Activated CD4-positive, alpha-beta T cell treated with anti-CD3 and anti-CD28 coated beads for 36 hours (primary cell): ENCODE results near the gene LORICRIN. TPM values are rescaled to one million over a fixed set of nuclear protein-coding genes. Genes with fewer than 3 reads are reported as not detected.

Experiments
- ATAC-seq: fragments of 200-7000 bp; cut with Tn5 transposase; one replicate; pipeline ENCODE4 v1.10.0; 2021; ENCODE audit warnings: mild to moderate bottlenecking, moderate library complexity
- CTCF ChIA-PET: fragments of 350-600 bp; sonication (Branson Sonifier 250); formaldehyde crosslinking; loops from one replicate; lab custom pipeline; 2021; ENCODE audit warnings: antibody characterized with exemption; lab: Charles Lee
- POLR2A ChIA-PET: fragments of 350-600 bp; sonication (Branson Sonifier 250); formaldehyde crosslinking; loops from one replicate; lab custom pipeline; 2021; ENCODE audit warnings: antibody characterized with exemption, inconsistent platforms; lab: Charles Lee
- DNase-seq: peaks from one replicate; pipeline ENCODE4 v3.0.0-alpha.2; 2020
- H3K27ac Mint-ChIP-seq: one replicate; pipeline ENCODE4 v1.8.0; 2021; ENCODE audit warnings: mixed read lengths
- H3K27me3 Mint-ChIP-seq: one replicate; pipeline ENCODE4 v1.8.0; 2021; ENCODE audit warnings: mixed read lengths
- H3K36me3 Mint-ChIP-seq: one replicate; pipeline ENCODE4 v1.8.0; 2021; ENCODE audit warnings: low read depth, mixed read lengths
- H3K4me1 Mint-ChIP-seq: one replicate; pipeline ENCODE4 v1.8.0; 2021; ENCODE audit warnings: mixed read lengths
- H3K4me3 Mint-ChIP-seq: one replicate; pipeline ENCODE4 v1.8.0; 2021; ENCODE audit warnings: mild to moderate bottlenecking, moderate library complexity, mixed read lengths
- H3K9me3 Mint-ChIP-seq: one replicate; pipeline ENCODE4 v1.8.0; 2021; ENCODE audit warnings: low read depth, mixed read lengths
- intact Hi-C, 2 experiments: fragments of 100-400 bp; cut with DNase I in 1 of 2; cut with micrococcal nuclease in 1 of 2; formaldehyde crosslinking; loops; one replicate each; pipeline versions ENCODE4 v1.14.2 to v1.15.1; 2022 to 2024; cut with DNase I, micrococcal nuclease
- total RNA-seq, 2 experiments: library from RNA; stranded (reverse); gene quantifications; one replicate each; pipeline ENCODE4 v1.2.3, GENCODE V29; 2021

Gene LORICRIN
- total RNA-seq, 2 experiments from 2014 or later, result not detected

DNA sequence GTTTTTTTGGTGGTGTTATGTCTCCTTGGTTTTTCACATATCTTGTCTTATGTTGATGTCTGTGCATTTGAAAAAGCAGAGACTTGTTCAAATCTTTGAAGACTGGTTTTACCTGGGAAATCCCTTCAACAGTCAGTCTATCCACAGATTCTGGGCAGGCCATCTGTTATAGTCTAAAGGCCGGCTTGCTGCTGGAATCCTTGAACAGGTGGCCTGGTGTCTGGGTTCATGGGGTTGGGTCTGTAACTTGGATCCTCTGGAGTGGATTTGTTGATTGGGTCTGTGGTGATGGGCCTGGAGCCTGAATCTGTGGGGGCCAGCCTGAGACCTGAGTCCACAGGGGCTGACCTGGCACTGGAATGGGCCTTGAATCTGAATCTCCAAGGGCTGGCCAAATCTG lies 12.2 kb downstream of the LORICRIN start:
- H3K36me3 Mint-ChIP-seq, result no peaks in the 10 kb centered on the region
- no peaks in the 10 kb centered on the region for H3K4me1 Mint-ChIP-seq
- ATAC-seq, result no peak
- H3K4me3 Mint-ChIP-seq, result no peak overlapping the region
- POLR2A ChIA-PET, result no interaction called here
- H3K27me3 Mint-ChIP-seq, result peaks cover 25% of the 10 kb centered on the region
- no peaks in the 10 kb centered on the region for H3K9me3 Mint-ChIP-seq
- intact Hi-C loops, result no loop called here
- CTCF ChIA-PET, result interaction anchor here (0.8 kb wide), 1 partner anchor 20 kb away, joined by 3 read pairs; no protein-coding TSS in a partner anchor
- no peak overlapping the region for H3K27ac Mint-ChIP-seq
- no peak for DNase-seq

DNA sequence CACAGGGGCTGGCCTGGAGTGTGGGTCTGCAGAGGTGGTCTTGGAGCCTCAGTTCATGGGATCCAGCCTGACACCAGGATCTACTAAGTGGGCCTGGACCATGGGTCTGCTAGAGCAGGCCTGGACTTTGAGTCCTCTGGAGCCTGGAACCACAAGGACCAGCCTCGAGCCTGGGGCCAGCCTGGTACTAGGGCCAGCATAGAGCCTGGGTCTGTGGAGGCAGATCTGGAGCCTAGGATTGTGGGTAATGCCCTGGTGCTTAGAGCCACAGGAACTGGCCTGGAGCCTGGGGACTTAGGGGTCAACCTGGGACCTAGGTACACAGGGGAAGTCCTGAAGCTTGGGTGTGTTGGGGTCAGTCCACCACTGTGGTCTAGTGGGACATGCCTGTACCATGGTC lies 12.7 kb downstream of the LORICRIN start:
- intact Hi-C loops, result no loop called here
- Mint-ChIP-seq H3K4me3 (no peak overlapping the region), H3K27me3 (peaks cover 23% of the 10 kb centered on the region), H3K4me1 (no peaks in the 10 kb centered on the region), H3K36me3 (no peaks in the 10 kb centered on the region), H3K27ac (no peak overlapping the region), H3K9me3 (no peaks in the 10 kb centered on the region)
- DNase-seq (no peak), ATAC-seq (no peak)
- ChIA-PET POLR2A (no interaction called here), CTCF (no interaction called here)

DNA sequence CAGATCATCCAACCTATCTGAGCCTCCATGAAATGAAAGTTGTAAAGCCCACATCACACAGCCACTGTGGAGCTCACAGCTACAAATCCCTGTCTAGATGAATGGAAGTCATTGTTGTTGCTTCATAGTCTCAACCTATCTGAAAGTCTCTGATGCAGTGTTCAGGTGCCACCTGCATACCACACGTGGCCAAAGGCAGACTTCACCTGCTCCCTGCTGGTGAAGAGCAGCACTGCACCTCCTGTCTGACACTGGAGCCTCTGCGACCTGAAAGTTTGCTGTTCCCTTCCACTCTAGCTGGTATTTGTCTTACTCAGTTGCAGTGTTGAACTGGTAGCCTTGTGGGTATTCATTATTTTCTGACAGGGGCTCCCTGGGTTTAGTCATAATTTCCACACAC lies 18.4 kb downstream of the LORICRIN start:
- no peaks in the 10 kb centered on the region for H3K9me3 Mint-ChIP-seq
- no peaks in the 10 kb centered on the region for H3K36me3 Mint-ChIP-seq
- ATAC-seq (peak; percentile 94), DNase-seq (peak; percentile 80)
- no peaks in the 10 kb centered on the region for H3K4me1 Mint-ChIP-seq
- no peak overlapping the region for H3K27ac Mint-ChIP-seq
- intact Hi-C loops, result loop anchor here in 1 of 2 experiments (2.0 to 5.0 kb wide), 2 partner anchors 46 to 399 kb away; partner anchors contain the start of gene SMCP
- ChIA-PET CTCF (interaction anchor here (0.6 to 1.0 kb wide), 2 partner anchors 211 to 407 kb away, joined by 3 read pairs; no protein-coding TSS in a partner anchor), POLR2A (no interaction called here)
- H3K27me3 Mint-ChIP-seq, result peaks cover 9% of the 10 kb centered on the region
- H3K4me3 Mint-ChIP-seq, result no peak overlapping the region

DNA sequence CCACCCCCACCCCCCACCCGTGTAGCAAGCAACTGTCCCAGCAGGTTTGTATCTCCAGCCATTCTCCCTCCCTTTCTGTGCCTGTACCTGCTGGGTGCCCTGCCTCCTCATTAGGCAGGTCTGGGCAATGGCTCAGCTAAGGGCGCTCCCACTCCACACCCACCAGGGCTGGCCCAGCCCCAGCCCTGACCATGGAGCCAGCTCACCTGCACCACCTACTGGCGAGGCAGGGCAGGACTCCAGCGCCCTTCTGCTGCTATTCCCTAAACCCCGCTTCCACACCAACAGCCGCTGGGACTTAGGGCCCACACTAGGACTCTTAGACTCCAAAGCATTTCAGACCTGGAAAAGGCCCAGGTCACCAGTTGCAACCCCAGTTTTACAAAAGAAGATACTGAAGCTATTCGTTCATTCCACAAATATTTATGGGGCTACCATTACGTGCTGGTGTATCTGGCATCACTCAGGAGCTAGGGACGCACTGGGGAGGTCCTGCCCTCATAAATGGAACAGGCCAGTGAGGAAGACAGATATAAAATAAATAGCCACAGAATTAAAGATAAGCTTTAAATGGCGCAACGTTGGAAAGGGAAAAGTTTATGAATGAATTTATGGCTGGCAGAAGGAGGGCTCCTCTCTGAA lies 29.3 kb downstream of the LORICRIN start:
- DNase-seq, result peak; percentile 57
- Mint-ChIP-seq H3K4me3 (no peak overlapping the region), H3K27ac (no peak overlapping the region), H3K4me1 (peaks cover 23% of the 10 kb centered on the region), H3K36me3 (no peaks in the 10 kb centered on the region), H3K9me3 (no peaks in the 10 kb centered on the region), H3K27me3 (peaks cover 3% of the 10 kb centered on the region)
- peak; percentile 51 for ATAC-seq
- ChIA-PET POLR2A (no interaction called here), CTCF (interaction anchor here (0.5 to 1.9 kb wide), 9 partner anchors 14 to 377 kb away, joined by 3 to 5 read pairs (median 3); partner anchors contain the start of gene PGLYRP3)
- intact Hi-C loops, result no loop called here

DNA sequence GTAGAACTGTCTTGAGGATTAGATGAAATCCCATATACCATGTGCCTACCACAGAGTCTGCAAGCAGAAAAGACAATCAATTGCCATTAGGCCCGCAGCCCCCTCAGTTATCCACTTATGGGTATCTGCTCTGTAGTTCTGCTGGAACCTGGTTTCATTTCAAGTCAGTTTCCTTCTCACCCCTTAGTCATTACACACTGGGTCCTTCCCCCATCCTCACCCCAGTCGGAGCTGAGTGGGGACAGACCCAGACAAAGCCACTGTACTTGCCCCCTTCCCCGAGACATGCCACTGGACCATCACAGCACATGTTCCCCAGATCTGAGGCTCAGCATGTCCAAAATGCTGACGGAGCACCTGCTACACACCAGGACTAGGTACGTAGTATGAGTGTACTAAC lies 32.0 kb downstream of the LORICRIN start:
- ChIA-PET POLR2A (no interaction called here), CTCF (interaction anchor here (0.5 to 1.1 kb wide), 3 partner anchors 20 to 1102 kb away, joined by 3 to 4 read pairs (median 3); no protein-coding TSS in a partner anchor)
- H3K9me3 Mint-ChIP-seq, result no peaks in the 10 kb centered on the region

DNA sequence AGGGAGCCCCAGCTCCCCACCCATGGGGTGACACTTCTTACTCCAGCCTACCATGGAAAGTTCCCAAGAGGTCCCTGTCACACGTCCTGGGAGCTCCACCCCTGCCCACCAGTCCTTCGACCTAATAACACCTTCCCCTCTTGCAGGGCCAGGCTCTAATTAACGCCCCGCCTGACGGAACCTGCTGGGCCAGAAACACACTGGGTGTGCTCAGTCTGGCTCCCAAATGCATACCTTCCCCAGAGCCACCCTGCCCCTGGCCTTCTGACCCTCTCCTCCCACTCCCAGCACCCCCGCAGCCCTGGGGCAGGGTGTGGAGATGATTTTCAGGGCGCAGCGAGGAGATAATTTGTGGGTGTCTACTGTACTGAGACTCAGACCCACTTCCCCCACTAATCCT lies 32.7 kb downstream of the LORICRIN start:
- POLR2A ChIA-PET, result no interaction called here
- Mint-ChIP-seq H3K36me3 (no peaks in the 10 kb centered on the region), H3K9me3 (no peaks in the 10 kb centered on the region), H3K27me3 (peaks cover 3% of the 10 kb centered on the region), H3K4me1 (peaks cover 30% of the 10 kb centered on the region), H3K4me3 (no peak overlapping the region), H3K27ac (no peak overlapping the region)
- ATAC-seq (no peak), DNase-seq (no peak)
- intact Hi-C loops, result no loop called here
- CTCF ChIA-PET, result interaction anchor here (0.5 to 1.2 kb wide), 4 partner anchors 10 to 1103 kb away, joined by 3 to 4 read pairs (median 3); no protein-coding TSS in a partner anchor

More for the DNA sequence above, 32.0 kb downstream of the LORICRIN start:
- H3K4me1 Mint-ChIP-seq, result peaks cover 30% of the 10 kb centered on the region
- intact Hi-C loops, result no loop called here
- H3K36me3 Mint-ChIP-seq, result no peaks in the 10 kb centered on the region
- peaks cover 3% of the 10 kb centered on the region for H3K27me3 Mint-ChIP-seq
- no peak overlapping the region for H3K27ac Mint-ChIP-seq
- H3K4me3 Mint-ChIP-seq, result no peak overlapping the region
- DNase-seq (peak; percentile 42), ATAC-seq (peak; percentile 76)

DNA sequence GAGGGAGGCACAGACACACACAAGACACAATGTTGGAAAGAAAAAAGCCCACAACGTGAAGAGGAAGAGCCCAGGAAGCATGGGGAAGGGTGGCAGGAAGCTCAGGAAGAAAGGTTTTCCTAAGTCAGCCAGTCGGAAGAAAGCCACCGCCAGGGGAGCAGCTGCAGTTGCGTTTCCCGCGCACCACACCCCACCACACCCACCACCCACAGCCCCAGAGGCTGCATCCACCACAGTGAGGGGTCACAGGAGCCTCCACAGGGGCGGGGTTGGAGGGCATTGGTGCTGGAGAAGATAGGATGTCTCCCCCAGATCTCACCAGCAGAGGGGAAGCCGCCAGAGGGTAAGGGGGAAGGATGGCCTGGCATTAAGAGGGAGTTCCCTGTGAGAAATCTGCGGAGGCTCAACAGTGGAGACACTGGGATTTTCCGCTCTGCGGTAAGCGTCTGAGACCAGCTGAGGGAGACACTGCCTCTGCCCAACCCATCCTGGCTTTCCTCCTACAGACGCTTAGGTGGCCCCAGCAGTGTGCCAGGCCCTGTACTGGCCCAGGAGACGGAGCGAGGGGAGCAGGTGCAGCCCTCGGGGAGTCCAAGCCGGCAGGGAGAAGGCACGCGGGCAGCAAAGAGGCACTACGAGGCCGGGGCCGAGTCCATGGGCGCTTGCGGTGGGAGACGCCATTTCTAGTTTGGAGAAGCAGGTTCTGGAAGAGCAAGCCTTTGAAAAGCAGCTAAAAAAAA lies 33.4 kb downstream of the LORICRIN start:
- DNase-seq (no peak), ATAC-seq (no peak)
- H3K27me3 Mint-ChIP-seq, result peaks cover 3% of the 10 kb centered on the region
- H3K27ac Mint-ChIP-seq, result no peak overlapping the region
- H3K4me3 Mint-ChIP-seq, result no peak overlapping the region
- H3K4me1 Mint-ChIP-seq, result peaks cover 30% of the 10 kb centered on the region
- H3K36me3 Mint-ChIP-seq, result no peaks in the 10 kb centered on the region
- POLR2A ChIA-PET, result interaction anchor here (0.6 kb wide), 1 partner anchor 13 kb away, joined by 3 read pairs; no protein-coding TSS in a partner anchor
- no peaks in the 10 kb centered on the region for H3K9me3 Mint-ChIP-seq
- CTCF ChIA-PET, result interaction anchor here (1.2 kb wide), 1 partner anchor 10 kb away, joined by 3 read pairs; no protein-coding TSS in a partner anchor
- intact Hi-C loops, result no loop called here

DNA sequence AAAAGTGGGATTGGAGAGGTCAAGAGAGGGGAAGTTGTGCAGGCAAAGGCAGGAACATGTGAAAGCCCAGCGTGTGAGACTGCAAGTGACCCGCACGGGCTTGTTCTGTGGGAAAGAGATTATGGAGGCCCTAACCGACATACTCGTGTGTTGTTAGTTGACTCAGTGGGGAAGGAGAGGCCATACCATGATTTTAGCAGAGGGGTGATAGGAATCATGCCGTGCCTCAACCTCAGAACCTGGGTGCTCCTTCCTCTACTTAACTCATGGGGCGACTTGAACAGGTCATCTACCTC lies 33.9 kb downstream of the LORICRIN start:
- ChIA-PET CTCF (no interaction called here), POLR2A (interaction anchor here (0.6 kb wide), 1 partner anchor 13 kb away, joined by 3 read pairs; no protein-coding TSS in a partner anchor)
- no peak for DNase-seq
- ATAC-seq, result no peak
- Mint-ChIP-seq H3K27ac (no peak overlapping the region), H3K27me3 (peaks cover 3% of the 10 kb centered on the region), H3K4me1 (peaks cover 30% of the 10 kb centered on the region), H3K4me3 (no peak overlapping the region), H3K9me3 (no peaks in the 10 kb centered on the region), H3K36me3 (no peaks in the 10 kb centered on the region)
- intact Hi-C loops, result no loop called here

DNA sequence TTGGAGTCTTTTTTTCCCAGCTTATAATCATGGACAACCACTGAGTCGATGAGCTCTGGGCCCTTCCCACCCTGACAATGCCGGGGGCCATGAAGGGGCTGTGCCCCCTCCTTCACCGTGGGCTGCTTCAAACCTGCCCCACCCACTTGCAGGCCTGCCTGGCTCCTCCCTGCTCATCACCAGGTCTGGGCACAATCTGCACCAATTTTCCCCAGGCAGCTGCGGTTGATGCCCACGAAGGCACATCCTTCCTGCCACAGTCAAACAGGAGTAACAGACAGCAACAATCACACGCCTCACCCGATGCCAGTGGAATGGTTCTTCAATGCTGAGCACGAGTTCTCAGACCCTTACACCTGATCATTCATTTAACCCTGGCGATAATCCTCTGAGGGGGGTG lies 34.4 kb downstream of the LORICRIN start:
- no peak for ATAC-seq

DNA sequence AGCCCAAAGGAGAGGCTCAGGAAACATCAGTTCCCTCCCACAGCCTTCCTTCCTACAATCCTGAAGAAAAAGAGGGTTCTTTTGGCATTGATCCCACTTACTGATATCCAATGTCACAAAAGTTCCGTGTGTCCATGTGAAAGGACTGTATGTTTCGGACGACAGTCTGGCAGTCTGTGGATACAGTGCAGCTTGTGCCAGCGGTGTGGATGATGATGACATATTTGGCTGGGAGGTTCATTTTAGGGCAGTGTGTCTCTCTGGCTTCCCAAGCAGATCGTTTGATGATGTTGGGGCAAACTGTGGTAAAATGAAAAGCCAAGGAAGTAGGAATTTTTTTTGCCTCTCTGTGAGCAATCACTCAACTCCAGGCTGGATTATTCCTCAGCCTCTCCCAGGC lies 42.8 kb downstream of the LORICRIN start:
- H3K4me3 Mint-ChIP-seq, result no peak overlapping the region
- no peak for ATAC-seq
- H3K9me3 Mint-ChIP-seq, result no peaks in the 10 kb centered on the region
- H3K4me1 Mint-ChIP-seq, result no peaks in the 10 kb centered on the region
- H3K36me3 Mint-ChIP-seq, result no peaks in the 10 kb centered on the region
- no peaks in the 10 kb centered on the region for H3K27me3 Mint-ChIP-seq
- intact Hi-C loops, result no loop called here
- POLR2A ChIA-PET, result no interaction called here
- no peak for DNase-seq
- H3K27ac Mint-ChIP-seq, result no peak overlapping the region
- CTCF ChIA-PET, result no interaction called here

More for the DNA sequence above, 34.4 kb downstream of the LORICRIN start:
- DNase-seq, result peak; percentile 20
- Mint-ChIP-seq H3K27me3 (peaks cover 3% of the 10 kb centered on the region), H3K4me1 (peaks cover 30% of the 10 kb centered on the region), H3K4me3 (no peak overlapping the region), H3K9me3 (no peaks in the 10 kb centered on the region), H3K27ac (no peak overlapping the region), H3K36me3 (no peaks in the 10 kb centered on the region)
- ChIA-PET CTCF (no interaction called here), POLR2A (interaction anchor here (0.6 kb wide), 1 partner anchor 14 kb away, joined by 3 read pairs; no protein-coding TSS in a partner anchor)
- intact Hi-C loops, result no loop called here

DNA sequence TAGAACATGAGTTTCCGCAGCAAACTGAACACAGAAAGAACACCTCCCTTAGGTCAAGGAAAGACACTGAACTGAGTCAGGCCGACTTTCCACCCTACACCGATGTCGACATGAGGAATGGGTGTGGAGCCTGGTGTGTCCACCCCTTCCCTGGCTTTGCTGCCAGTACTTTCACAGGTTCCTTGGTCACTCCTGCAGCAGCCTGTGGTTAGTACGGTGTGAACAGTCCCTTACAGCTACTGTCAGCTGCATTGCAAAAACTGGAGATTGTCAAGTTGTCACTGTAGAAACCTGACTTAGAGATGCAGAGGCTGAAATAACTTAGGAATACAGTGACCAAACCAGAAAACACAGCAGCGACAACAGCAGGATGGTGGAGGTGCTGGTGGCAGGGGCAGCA lies 46.2 kb downstream of the LORICRIN start:
- intact Hi-C loops, result no loop called here
- CTCF ChIA-PET, result no interaction called here

More for the DNA sequence above, 46.2 kb downstream of the LORICRIN start:
- Mint-ChIP-seq H3K36me3 (no peaks in the 10 kb centered on the region), H3K4me3 (no peak overlapping the region), H3K9me3 (no peaks in the 10 kb centered on the region), H3K27ac (no peak overlapping the region), H3K27me3 (no peaks in the 10 kb centered on the region), H3K4me1 (no peaks in the 10 kb centered on the region)
- DNase-seq, result no peak
- no peak for ATAC-seq
- POLR2A ChIA-PET, result no interaction called here
